Aorta (tissue), 5 donors: ENCODE measurements around the gene BMERB1. TPM values are rescaled to one million over a fixed set of nuclear protein-coding genes. Genes with fewer than 3 reads are reported as not detected.

Experiments used
- ATAC-seq: fragments of 200-7000 bp; cut with Tn5 transposase; one replicate; pipeline ENCODE4 v1.9.1; 2022; ENCODE audit warnings: moderate library complexity; ENCODE audit not compliant: low FRiP score
- DNase-seq, 2 donors: peaks; one replicate each; pipeline ENCODE4 v3.0.0-alpha.2; 2020
- H3K27ac ChIP-seq, 2 donors: one replicate each; pipeline ENCODE4 v1.5.1; 2013; ENCODE audit warnings: low read length in 2 of 2, mild to moderate bottlenecking in 2 of 2, moderate library complexity in 2 of 2, control low read depth in 1 of 2, inconsistent platforms in 1 of 2, low read depth in 1 of 2
- H3K27me3 ChIP-seq, 2 donors: one replicate each; pipeline ENCODE4 v1.6.1; 2013; ENCODE audit warnings: control low read depth in 1 of 2, low read length in 1 of 2, mild to moderate bottlenecking in 1 of 2, moderate library complexity in 1 of 2; ENCODE audit not compliant: insufficient read depth in 2 of 2, control insufficient read depth in 1 of 2
- H3K36me3 ChIP-seq, 2 donors: one replicate each; pipeline ENCODE4 v1.6.1; 2013; ENCODE audit warnings: control low read depth in 1 of 2, low read length in 1 of 2, mild to moderate bottlenecking in 1 of 2; ENCODE audit not compliant: insufficient read depth in 2 of 2, control insufficient read depth in 1 of 2
- H3K4me1 ChIP-seq, 2 donors: one replicate each; pipeline ENCODE4 v1.6.1; 2013; ENCODE audit warnings: low read length in 2 of 2, control low read depth in 1 of 2, mild to moderate bottlenecking in 1 of 2, moderate library complexity in 1 of 2; ENCODE audit not compliant: insufficient read depth in 2 of 2, control insufficient read depth in 1 of 2
- H3K4me3 ChIP-seq, 2 donors: one replicate each; pipeline ENCODE4 v1.5.1; 2013; ENCODE audit warnings: low read length in 2 of 2, control low read depth in 1 of 2, mild to moderate bottlenecking in 1 of 2
- H3K9me3 ChIP-seq: one replicate; pipeline ENCODE4 v1.6.1; 2013; ENCODE audit warnings: mild to moderate bottlenecking, low read length; ENCODE audit not compliant: control insufficient read depth
- WGBS, 2 donors: extraction: QIAGEN DNeasy Blood & Tissue Kit; methylation state at CpG; one replicate each; pipeline ENCODE4 v1.1.7; 2013; 5-methylcytosine and 5-hydroxymethylcytosine counted together
- intact Hi-C, 2 donors: fragments of 100-400 bp; cut with DNase I; formaldehyde crosslinking; loops; one replicate each; pipeline versions ENCODE4 v1.14.2 to v1.15.0; 2022
- polyA plus RNA-seq, 2 donors: library from polyadenylated mRNA; stranded (reverse); fragments of 200-250 nt; gene quantifications; one replicate each; pipeline ENCODE4 v1.2.3, GENCODE V29; 2013
- total RNA-seq, 2 donors: library from RNA; stranded (reverse); fragmentation: NEBNext Ultra II Directional; extraction: Animal tissue kit (Norgen Biotek cat#: 25700); gene quantifications; one replicate each; pipeline ENCODE4 v1.2.1, GENCODE V29; 2021
- donor health status: healthy with polysubstance abuse.
- donor health status: Bipolar disorder and iron deficiency.
- donor health status: DM: no; HTN: no; CAD: no.
- donor health status: DM: no; HTN: no; CAD: no.
- donor health status: DM: yes; HTN: yes; CAD: no.

The BMERB1 gene
- total and polyA plus RNA-seq, 4 donors, result 52.2 to 76.7 (median 71.1) TPM

GRCh38 chr16:15597822-15598647 lies 163.6 kb downstream of the BMERB1 start:
- H3K27me3 ChIP-seq, result no peaks in the 10 kb centered on the region
- peak; percentile 46 for ATAC-seq
- 62 to 65% methylated on average over 15 of the region's 15 CpGs for WGBS, 2 donors
- no peaks in the 10 kb centered on the region for H3K4me1 ChIP-seq
- intact Hi-C loops, result no loop called here
- DNase-seq, result no peak
- no peaks in the 10 kb centered on the region for H3K9me3 ChIP-seq
- H3K27ac ChIP-seq, result no peak overlapping the region
- peaks cover 3 to 5% of the 10 kb centered on the region in 2 donors for H3K36me3 ChIP-seq
- H3K4me3 ChIP-seq, result no peak overlapping the region

GRCh38 chr16:15598648-15599190 lies 164.3 kb downstream of the BMERB1 start:
- intact Hi-C loops, result no loop called here
- Histone ChIP-seq H3K27ac (no peak overlapping the region), H3K4me3 (no peak overlapping the region), H3K4me1 (no peaks in the 10 kb centered on the region), H3K27me3 (no peaks in the 10 kb centered on the region), H3K9me3 (no peaks in the 10 kb centered on the region), H3K36me3 (peaks cover 3 to 5% of the 10 kb centered on the region in 2 donors)
- DNase-seq, result no peak
- WGBS, 2 donors, result 94% methylated on average over 17 of the region's 17 CpGs
- ATAC-seq, result no peak

GRCh38 chr16:15599303-15600070 lies 165.1 kb downstream of the BMERB1 start:
- peaks cover 3 to 10% of the 10 kb centered on the region in 2 donors for H3K36me3 ChIP-seq
- ATAC-seq (no peak), DNase-seq (no peak)
- no peak overlapping the region for H3K4me3 ChIP-seq
- intact Hi-C loops, result no loop called here
- H3K4me1 ChIP-seq, result no peaks in the 10 kb centered on the region
- no peaks in the 10 kb centered on the region for H3K9me3 ChIP-seq
- no peaks in the 10 kb centered on the region for H3K27me3 ChIP-seq
- H3K27ac ChIP-seq, result no peak overlapping the region
- WGBS, 2 donors, result 89 to 90% methylated on average over 21 of the region's 21 CpGs

- DNase-seq, result no peak
These were observed 167.0 kb downstream of the BMERB1 start for GRCh38 chr16:15601212-15601879.

GRCh38 chr16:15602285-15603044 lies 168.1 kb downstream of the BMERB1 start:
- 94 to 96% methylated on average over 23 of the region's 23 CpGs for WGBS, 2 donors

More at GRCh38 chr16:15601212-15601879, 167.0 kb downstream of the BMERB1 start:
- no peak overlapping the region for H3K27ac ChIP-seq
- H3K9me3 ChIP-seq, result no peaks in the 10 kb centered on the region
- WGBS, 2 donors, result 84 to 86% methylated on average over 9 of the region's 9 CpGs
- H3K27me3 ChIP-seq, result no peaks in the 10 kb centered on the region
- H3K36me3 ChIP-seq, result peaks cover 3 to 11% of the 10 kb centered on the region in 2 donors
- ATAC-seq, result no peak
- no peak overlapping the region for H3K4me3 ChIP-seq
- intact Hi-C loops, result no loop called here
- no peaks in the 10 kb centered on the region for H3K4me1 ChIP-seq

GRCh38 chr16:15604460-15605440 lies 170.4 kb downstream of the BMERB1 start:
- H3K36me3 ChIP-seq, result peaks cover 0 to 11% of the 10 kb centered on the region in 2 donors
- intact Hi-C loops, result no loop called here
- no peaks in the 10 kb centered on the region for H3K9me3 ChIP-seq
- H3K27ac ChIP-seq, result no peak overlapping the region
- no peak overlapping the region for H3K4me3 ChIP-seq
- H3K4me1 ChIP-seq, result no peaks in the 10 kb centered on the region
- no peaks in the 10 kb centered on the region for H3K27me3 ChIP-seq
- DNase-seq (no peak), ATAC-seq (no peak)
- WGBS, 2 donors, result 74 to 78% methylated on average over 14 of the region's 14 CpGs

More at GRCh38 chr16:15602285-15603044, 168.1 kb downstream of the BMERB1 start:
- peaks cover 0 to 11% of the 10 kb centered on the region in 2 donors for H3K36me3 ChIP-seq
- H3K4me1 ChIP-seq, result no peaks in the 10 kb centered on the region
- H3K9me3 ChIP-seq, result no peaks in the 10 kb centered on the region
- no peak overlapping the region for H3K4me3 ChIP-seq
- intact Hi-C loops, result no loop called here
- DNase-seq (no peak), ATAC-seq (no peak)
- no peaks in the 10 kb centered on the region for H3K27me3 ChIP-seq
- H3K27ac ChIP-seq, result no peak overlapping the region

GRCh38 chr16:15605839-15606517 lies 171.6 kb downstream of the BMERB1 start:
- intact Hi-C loops, result no loop called here
- DNase-seq, result no peak

More at GRCh38 chr16:15605839-15606517, 171.6 kb downstream of the BMERB1 start:
- H3K27ac ChIP-seq, result no peak overlapping the region
- ATAC-seq, result no peak
- peaks cover 0 to 12% of the 10 kb centered on the region in 2 donors for H3K36me3 ChIP-seq
- 90 to 91% methylated on average over 13 of the region's 13 CpGs for WGBS, 2 donors
- no peaks in the 10 kb centered on the region for H3K4me1 ChIP-seq
- no peaks in the 10 kb centered on the region for H3K9me3 ChIP-seq
- no peaks in the 10 kb centered on the region for H3K27me3 ChIP-seq
- no peak overlapping the region for H3K4me3 ChIP-seq
